ENCODE data around the gene SIX3. TPM values are rescaled to one million over a fixed set of nuclear protein-coding genes. Genes with fewer than 3 reads are reported as not detected.

Gene SIX3
- total RNA-seq, 1 experiment from 2014 or later = not detected

- no peak for DNase-seq (ENCODE audit: low read depth)
Measured at GRCh38 chr2:44980751-44981713, 39.5 kb downstream of the SIX3 start.

- peak; percentile 59 for DNase-seq (ENCODE audit: low read depth)
Measured at GRCh38 chr2:44981714-44982108, 40.2 kb downstream of the SIX3 start.

GRCh38 chr2:44983836-44984604, 42.5 kb downstream of the SIX3 start:
- DNase-seq (ENCODE audit: low read depth) = no peak

- no peak for DNase-seq (ENCODE audit: low read depth)
Measured at GRCh38 chr2:44989176-44989575, 47.7 kb downstream of the SIX3 start.

GRCh38 chr2:44994377-44994776, 52.9 kb downstream of the SIX3 start:
- no peak for DNase-seq (ENCODE audit: low read depth)

Small RNA genes lying within 50 kb of the gene (small RNA-seq; reads per million reads assigned to genes)
- gene RF02246 = not detected
- not detected for gene RF02247
- gene RF02248 = not detected
- gene RF02250 = not detected
- gene RF02251 = not detected
- not detected for gene RF02252

Other genes starting within 250 kb of the SIX3 start
- 11.5 and 15.6 TPM in 2 replicates for gene SIX2, start 67.8 kb downstream of the SIX3 start, total RNA-seq (2014; rRNA removed; shearing (Covaris generic))